ENCODE data around the gene APLF.
"Not testable (repeated sequence)": the region's sequence is repeated elsewhere in the genome, so short reads cannot be mapped to it uniquely, and the experiment has no call there.

The APLF gene

DNA sequence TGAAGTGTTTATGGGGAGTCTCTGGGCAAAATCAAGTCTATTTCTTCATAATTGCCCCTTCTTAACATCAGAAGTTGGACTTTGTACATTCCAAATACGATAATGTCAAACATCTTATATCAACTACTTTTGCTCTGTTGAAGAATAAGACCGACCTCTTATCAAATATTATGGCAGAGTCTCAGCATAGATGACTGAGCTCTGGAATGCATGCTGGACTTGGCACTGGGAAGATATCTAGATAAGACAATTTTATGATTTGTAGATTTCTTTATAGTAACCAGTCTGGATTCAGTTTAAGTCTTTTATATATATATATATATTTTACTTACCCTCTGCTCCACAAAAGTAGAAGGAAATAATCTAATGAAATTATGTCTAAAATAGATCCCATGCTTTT is 8.2 kb downstream of the APLF start:
- DNase-seq (ENCODE audit: low spot score): no peak

DNA sequence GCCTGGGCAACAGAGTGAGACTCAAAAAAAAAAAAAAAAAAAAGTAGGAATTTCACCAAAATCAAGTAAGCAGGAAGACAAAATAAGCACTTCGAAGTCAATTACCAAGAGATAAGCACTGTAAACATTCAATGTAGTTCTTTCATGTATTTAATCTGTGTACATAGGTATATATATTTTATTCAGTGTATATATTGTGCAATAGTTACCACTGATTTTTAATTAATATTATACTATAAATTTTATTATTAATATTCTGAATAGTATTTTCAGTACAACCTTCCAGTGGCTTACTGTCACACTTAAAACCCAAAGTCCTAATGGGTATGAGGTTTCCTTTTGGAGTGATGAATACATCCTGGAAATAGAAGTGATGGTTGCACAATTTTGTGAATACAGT is 9.1 kb downstream of the APLF start:
- no peak for DNase-seq (ENCODE audit: low spot score)

DNA sequence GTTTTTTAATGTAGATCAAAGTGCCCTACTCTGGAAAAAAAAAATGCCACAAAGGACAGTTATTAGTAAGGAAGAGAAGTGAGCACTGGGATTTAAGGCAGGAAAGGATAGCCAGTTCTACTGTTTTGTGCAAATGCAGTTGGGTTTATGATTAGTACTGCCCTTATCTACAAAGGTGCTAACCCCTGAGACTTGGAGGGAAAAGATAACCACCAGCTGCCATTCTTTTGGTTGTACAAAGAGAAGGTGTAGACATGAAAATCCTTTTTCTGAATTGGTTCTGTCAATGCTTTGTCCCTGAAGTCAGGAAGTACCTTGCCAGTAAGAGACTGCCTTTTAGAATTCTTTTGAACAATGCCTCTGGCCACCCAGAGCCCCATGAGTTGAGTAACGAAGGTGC is 11.3 kb downstream of the APLF start:
- DNase-seq (ENCODE audit: low spot score): no peak

DNA sequence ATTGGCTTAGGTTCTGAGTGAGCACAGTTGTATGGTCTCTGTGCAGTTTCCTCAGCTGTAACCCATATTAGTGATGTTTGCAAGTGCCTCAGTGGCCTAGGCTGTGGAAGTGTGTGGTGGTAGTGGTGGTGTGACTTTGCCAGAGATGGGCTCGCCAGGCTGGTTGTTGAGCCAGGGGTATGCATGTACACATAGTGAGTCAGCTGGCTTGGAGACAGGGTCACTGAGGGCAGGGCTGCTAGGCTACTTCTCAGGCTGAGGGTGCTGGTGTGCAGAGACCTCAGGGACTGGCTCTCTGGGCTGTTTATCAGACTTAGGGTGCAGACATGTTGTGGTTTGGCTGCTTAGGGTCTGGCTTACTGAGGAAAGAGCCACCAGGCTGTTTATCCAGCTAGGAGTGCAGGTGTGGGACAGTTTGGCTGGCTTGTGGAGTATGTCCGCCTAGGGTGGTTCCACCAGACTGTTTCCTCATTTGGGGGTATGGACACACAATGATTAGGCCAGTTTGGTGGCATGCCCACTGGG is 15.0 kb downstream of the APLF start:
- DNase-seq (ENCODE audit: low spot score): no peak

GRCh38 chr2:68483011-68483410 is 15.6 kb downstream of the APLF start:
- DNase-seq (ENCODE audit: low spot score): no peak

GRCh38 chr2:68487773-68488355 is 20.5 kb downstream of the APLF start:
- DNase-seq (ENCODE audit: low spot score): no peak

- DNase-seq (ENCODE audit: low spot score): not testable (repeated sequence)
These were observed 21.2 kb downstream of the APLF start for GRCh38 chr2:68488605-68489004.

DNA sequence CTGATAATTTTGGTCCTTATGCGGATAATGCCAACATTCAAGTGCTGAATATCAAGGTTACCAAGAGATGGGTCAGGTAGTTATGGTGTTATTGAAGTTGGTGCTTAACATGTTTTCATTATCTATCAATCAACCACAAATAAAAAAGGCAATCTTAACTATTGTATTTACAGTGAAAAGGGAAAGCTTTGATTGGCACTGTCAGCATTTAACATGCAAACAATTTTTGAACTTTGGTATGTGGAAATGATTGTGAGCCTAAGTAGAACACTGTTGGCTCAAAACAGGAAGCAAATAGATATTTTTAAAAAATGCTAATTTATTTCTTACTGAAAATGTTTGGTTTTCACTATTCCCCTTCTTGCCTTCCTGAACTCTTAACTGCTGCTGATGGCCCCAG is 21.9 kb downstream of the APLF start:
- no peak for DNase-seq (ENCODE audit: low spot score)

GRCh38 chr2:68491582-68491981 is 24.2 kb downstream of the APLF start:
- no peak for DNase-seq (ENCODE audit: low spot score)

- no peak for DNase-seq (ENCODE audit: low spot score)
These were observed 31.7 kb downstream of the APLF start for GRCh38 chr2:68499133-68499532.

DNA sequence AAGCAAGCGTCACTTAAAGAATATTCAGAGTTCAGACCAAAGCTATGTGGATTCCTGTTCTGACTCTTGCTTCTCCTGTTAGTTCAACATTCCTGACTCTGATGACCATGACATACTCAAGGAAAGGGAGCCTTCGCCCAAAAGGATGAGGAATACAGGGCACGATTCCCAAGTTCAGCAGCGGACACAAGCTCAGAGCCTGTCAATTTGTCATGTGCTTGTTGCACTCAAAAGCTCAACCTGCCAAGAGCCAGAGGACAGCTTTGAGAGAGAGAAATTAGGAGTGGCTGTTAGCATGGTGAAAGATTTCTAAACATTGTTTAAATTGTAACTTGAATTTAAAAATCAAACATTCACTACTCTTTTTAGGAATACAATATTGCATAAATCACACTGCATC is 33.3 kb downstream of the APLF start:
- no peak for DNase-seq (ENCODE audit: low spot score)

DNA sequence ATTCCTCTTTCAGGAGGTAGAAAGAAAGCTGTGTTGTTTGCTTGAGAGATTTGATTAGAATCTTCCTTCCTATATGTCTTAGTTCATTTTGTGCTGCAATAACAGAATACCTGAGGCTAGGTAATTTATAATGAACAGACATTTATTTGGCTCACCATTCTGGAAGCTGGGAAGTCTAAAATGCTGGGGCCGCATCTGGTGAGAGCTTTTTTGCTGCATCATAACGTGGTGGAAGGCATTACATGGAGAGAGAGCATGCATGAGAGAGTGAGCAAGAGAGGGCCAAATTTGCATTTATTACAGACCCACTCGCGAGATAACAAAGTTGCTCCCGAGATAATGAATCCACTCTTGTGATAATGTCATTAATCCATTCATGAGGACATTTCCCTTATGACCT is 34.4 kb downstream of the APLF start:
- no peak for DNase-seq (ENCODE audit: low spot score)

GRCh38 chr2:68505603-68506159 is 38.3 kb downstream of the APLF start:
- no peak for DNase-seq (ENCODE audit: low spot score)

DNA sequence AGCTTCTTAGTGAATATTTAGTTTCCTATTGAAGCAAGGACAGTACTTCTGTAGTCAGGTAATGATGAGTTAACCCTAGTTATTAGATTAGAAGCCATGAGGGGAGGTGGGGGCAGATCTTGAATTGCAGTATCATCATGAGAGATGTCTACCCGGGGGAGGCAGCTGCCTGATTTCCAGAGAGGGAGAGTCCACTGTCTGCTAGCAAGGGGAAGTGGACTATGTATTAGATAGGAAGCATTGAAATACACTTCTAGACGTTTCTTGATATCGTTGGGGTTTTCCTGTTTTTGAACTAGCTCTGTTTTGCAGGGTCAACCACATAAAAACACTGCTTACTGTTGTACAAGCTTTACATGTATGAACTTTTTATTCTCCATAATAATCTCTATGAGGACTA is 38.8 kb downstream of the APLF start:
- no peak for DNase-seq (ENCODE audit: low spot score)

DNA sequence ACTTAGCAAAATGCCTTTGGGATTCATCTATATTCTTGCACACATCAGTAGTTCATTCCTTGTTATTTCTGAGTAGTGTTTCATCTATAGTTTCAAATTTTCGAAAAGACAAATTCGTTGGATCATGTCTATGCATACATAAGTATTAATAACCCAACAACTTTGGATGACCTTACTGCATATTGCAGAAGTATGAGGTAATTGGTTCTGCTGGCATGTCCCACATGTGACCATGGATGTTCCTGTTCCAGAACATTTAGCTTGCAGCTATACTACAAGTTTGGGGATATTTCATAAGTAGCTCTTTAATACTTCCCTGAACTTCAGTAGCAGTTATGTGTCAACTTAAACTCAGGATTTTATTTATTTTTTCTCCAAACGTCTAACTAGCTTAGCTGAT is 44.9 kb downstream of the APLF start:
- no peak for DNase-seq (ENCODE audit: low spot score)

GRCh38 chr2:68512966-68513365 is 45.6 kb downstream of the APLF start:
- DNase-seq (ENCODE audit: low spot score): no peak

DNA sequence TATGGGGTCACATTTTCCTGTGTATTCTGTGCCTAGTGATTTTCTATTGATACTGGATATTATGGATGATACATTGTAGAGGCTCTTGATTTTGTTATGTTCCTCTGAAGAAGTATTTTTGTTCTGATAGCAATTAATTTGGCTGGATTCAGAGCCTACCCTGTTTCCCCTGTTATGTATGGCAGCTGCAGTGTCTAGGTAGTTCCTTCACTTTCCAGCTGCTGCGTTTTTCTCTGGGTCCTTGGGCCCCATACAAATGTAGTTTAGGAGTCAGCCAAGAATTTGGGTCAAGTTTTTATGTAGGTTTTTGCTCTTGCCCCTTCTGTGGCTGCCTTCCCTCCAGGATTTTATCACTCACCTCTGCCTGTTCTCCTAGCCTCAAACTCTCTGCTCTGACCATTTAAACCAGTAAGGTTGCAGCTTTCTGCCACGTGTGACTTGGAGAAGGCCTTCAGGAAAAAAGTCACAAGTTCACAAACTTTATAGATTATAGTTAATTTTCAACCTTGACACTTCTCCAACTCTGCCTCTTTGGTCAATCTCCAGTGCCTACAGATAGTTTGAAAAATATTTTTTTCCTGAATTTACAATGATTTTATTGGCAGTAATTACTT is 47.0 kb downstream of the APLF start:
- no peak for DNase-seq (ENCODE audit: low spot score)

- DNase-seq (ENCODE audit: low spot score): no peak
These were observed 48.9 kb downstream of the APLF start for GRCh38 chr2:68516051-68516955.

GRCh38 chr2:68519236-68519635 is 51.9 kb downstream of the APLF start:
- no peak for DNase-seq (ENCODE audit: low spot score)

GRCh38 chr2:68521037-68521436 is 53.7 kb downstream of the APLF start:
- no peak for DNase-seq (ENCODE audit: low spot score)

GRCh38 chr2:68526943-68527342 is 59.6 kb downstream of the APLF start:
- DNase-seq (ENCODE audit: low spot score): not testable (repeated sequence)

DNA sequence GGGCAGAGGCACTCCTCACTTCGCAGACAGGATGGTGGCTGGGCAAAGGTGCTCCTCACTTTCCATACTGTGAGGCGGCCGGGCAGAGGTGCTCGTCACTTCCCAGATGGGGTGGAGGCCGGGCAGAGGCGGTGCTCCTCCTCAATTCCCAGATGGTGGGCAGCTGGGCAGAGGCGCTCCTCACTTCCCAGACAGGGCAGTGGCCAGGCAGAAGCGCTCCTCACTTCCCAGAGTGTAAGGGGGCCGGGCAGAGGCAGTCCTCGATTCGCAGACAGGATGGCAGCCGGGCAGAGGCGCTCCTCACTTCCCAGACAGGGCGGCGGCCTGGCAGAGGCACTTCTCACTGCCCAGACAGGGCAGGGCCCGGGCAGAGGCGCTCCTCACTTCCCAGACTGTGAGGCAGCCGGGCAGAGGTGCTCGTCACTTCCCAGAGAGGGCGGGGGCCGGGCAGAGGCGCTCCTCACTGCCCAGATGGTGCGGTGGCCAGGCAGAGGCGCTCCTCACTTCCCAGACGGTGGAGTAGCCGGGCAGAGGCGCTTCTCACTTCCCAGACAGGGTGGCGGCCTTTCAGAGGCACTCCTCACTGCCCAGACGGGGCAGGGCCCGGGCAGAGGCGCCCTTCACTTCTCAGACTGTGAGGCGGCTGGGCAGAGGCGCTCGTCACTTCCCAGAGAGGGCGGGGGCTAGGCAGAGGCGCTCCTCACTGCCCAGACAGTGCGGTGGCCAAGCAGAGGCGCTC is 60.1 kb downstream of the APLF start:
- not testable (repeated sequence) for DNase-seq (ENCODE audit: low spot score)
